Type B pancreatic cell (in vitro differentiated cells): ENCODE data around the gene SNX10. TPM values are rescaled to one million over a fixed set of nuclear protein-coding genes. Genes with fewer than 3 reads are reported as not detected.
A peak's percentile ranks its signal among the peaks of the same experiment; 100 is the strongest.

ENCODE experiments used
- DNase-seq: peaks from one replicate; pipeline ENCODE4 v3.0.0; 2021; ENCODE audit warnings: mixed read lengths; ENCODE audit not compliant: unreplicated experiment; ENCODE audit errors: extremely low spot score
- H3K27ac Mint-ChIP-seq: 2 replicates; pipeline ENCODE4 v1.8.0; 2021; ENCODE audit warnings: mild to moderate bottlenecking, mixed read lengths
- H3K27me3 Mint-ChIP-seq: 2 replicates; pipeline ENCODE4 v1.8.0; 2021; ENCODE audit warnings: mixed read lengths
- H3K36me3 Mint-ChIP-seq: 2 replicates; pipeline ENCODE4 v1.8.0; 2021; ENCODE audit warnings: mixed read lengths
- H3K4me1 Mint-ChIP-seq: one replicate; pipeline ENCODE4 v1.8.0; 2021; ENCODE audit warnings: mixed read lengths; ENCODE audit not compliant: unreplicated experiment
- H3K4me3 Mint-ChIP-seq: 2 replicates; pipeline ENCODE4 v1.8.0; 2021; ENCODE audit warnings: mild to moderate bottlenecking, mixed read lengths
- H3K9me3 Mint-ChIP-seq: 2 replicates; pipeline ENCODE4 v1.8.0; 2021; ENCODE audit warnings: mixed read lengths
- total RNA-seq: library from RNA; stranded (reverse); gene quantifications from 2 replicates; pipeline ENCODE4 v1.2.1, GENCODE V29; 2021; ENCODE audit warnings: low replicate concordance
- TF ChIP-seq, protein P1 (sequence below): fragments of 200-600 bp; sonication (generic); conservative IDR thresholded peaks from 2 replicates; pipeline ENCODE4 v1.5.0; 2021; ENCODE audit warnings: antibody characterized with exemption, mild to moderate bottlenecking

Gene SNX10
- total RNA-seq, 1 donor from 2014 or later = 2.8 TPM

GRCh38 chr7:26348234-26348851, 56.7 kb downstream of the SNX10 start:
- no peaks in the 10 kb centered on the region for H3K27me3 Mint-ChIP-seq
- no peaks in the 10 kb centered on the region for H3K4me1 Mint-ChIP-seq
- no peaks in the 10 kb centered on the region for H3K36me3 Mint-ChIP-seq
- H3K27ac Mint-ChIP-seq = no peak overlapping the region
- no peaks in the 10 kb centered on the region for H3K9me3 Mint-ChIP-seq
- TF ChIP-seq, protein P1, sequence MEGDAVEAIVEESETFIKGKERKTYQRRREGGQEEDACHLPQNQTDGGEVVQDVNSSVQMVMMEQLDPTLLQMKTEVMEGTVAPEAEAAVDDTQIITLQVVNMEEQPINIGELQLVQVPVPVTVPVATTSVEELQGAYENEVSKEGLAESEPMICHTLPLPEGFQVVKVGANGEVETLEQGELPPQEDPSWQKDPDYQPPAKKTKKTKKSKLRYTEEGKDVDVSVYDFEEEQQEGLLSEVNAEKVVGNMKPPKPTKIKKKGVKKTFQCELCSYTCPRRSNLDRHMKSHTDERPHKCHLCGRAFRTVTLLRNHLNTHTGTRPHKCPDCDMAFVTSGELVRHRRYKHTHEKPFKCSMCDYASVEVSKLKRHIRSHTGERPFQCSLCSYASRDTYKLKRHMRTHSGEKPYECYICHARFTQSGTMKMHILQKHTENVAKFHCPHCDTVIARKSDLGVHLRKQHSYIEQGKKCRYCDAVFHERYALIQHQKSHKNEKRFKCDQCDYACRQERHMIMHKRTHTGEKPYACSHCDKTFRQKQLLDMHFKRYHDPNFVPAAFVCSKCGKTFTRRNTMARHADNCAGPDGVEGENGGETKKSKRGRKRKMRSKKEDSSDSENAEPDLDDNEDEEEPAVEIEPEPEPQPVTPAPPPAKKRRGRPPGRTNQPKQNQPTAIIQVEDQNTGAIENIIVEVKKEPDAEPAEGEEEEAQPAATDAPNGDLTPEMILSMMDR = no peak
- H3K4me3 Mint-ChIP-seq = no peak overlapping the region
- no peak for DNase-seq

DNA sequence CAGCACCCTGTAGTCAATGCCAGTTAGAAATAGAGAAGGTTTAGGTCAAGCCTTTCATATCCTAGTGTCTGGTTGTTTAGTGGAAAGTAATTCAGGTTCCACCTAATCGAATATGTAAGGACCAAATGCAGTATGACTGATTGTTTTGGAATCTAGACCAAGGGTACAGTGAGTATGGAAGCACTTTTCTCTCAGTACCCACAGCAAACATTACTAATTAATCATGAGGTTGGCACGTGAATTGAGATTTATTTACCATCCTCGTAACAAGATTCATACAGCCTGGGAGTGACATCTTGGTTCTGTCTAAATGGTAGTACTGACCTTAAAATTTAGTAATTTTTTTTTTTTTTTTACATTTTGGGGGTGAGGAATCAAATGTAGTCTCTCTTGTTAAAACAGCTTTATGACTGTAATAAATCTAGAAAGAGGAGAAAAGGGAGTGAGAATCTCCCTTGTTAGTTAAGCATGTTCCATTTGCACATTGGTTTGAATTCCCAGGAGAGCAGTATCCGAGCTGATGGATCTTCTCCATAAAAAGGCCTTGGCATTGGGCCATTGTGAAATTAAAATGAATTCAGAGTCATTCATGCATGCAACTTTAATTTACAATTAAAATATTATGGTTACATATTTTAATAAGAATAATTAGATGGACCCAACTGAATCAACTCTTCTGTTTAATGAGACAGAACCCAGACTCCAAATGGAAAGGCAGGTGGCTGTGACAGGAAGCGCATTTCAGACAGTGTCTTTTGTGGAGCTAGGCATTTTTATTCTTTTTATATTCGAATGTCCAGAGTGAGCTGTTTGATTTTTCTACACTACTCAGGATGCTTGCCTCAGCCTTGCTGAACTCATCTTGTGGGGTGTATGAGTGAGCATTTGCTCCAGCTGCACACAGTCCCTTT, 57.6 kb downstream of the SNX10 start:
- no peaks in the 10 kb centered on the region for H3K9me3 Mint-ChIP-seq
- peak overlapping the region; percentile 55 for H3K27ac Mint-ChIP-seq
- no peaks in the 10 kb centered on the region for H3K36me3 Mint-ChIP-seq
- no peaks in the 10 kb centered on the region for H3K27me3 Mint-ChIP-seq
- TF ChIP-seq, protein P1 = no peak
- H3K4me3 Mint-ChIP-seq = no peak overlapping the region
- no peaks in the 10 kb centered on the region for H3K4me1 Mint-ChIP-seq
- no peak for DNase-seq

DNA sequence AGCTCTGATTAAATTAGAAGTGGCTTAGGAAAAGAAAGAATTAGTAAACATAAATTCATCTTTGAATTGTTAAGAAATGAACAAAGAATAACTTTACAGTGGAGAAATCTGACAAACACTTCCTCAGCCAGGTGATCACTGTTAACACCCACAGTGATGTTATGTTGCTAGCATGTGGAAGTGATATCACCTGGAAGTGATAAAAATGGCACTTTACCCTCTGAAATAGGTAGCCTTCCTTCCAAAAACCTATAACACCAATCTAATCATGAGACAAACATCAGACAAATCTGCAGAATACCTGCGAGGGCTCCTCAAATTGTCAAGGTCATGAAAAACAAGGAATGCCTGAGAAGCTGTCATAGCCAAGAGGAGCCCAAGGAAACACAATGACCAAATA, 59.5 kb downstream of the SNX10 start:
- no peak overlapping the region for H3K4me3 Mint-ChIP-seq
- DNase-seq = no peak
- no peaks in the 10 kb centered on the region for H3K4me1 Mint-ChIP-seq
- no peaks in the 10 kb centered on the region for H3K9me3 Mint-ChIP-seq
- TF ChIP-seq, protein P1 = no peak
- no peak overlapping the region for H3K27ac Mint-ChIP-seq
- H3K36me3 Mint-ChIP-seq = no peaks in the 10 kb centered on the region
- no peaks in the 10 kb centered on the region for H3K27me3 Mint-ChIP-seq

- Mint-ChIP-seq H3K4me1 (no peaks in the 10 kb centered on the region), H3K4me3 (no peak overlapping the region), H3K27me3 (no peaks in the 10 kb centered on the region), H3K27ac (no peak overlapping the region), H3K9me3 (no peaks in the 10 kb centered on the region), H3K36me3 (no peaks in the 10 kb centered on the region)
- no peak for DNase-seq
- TF ChIP-seq, protein P1 = no peak
These were observed 64.6 kb downstream of the SNX10 start for GRCh38 chr7:26356229-26356628.

DNA sequence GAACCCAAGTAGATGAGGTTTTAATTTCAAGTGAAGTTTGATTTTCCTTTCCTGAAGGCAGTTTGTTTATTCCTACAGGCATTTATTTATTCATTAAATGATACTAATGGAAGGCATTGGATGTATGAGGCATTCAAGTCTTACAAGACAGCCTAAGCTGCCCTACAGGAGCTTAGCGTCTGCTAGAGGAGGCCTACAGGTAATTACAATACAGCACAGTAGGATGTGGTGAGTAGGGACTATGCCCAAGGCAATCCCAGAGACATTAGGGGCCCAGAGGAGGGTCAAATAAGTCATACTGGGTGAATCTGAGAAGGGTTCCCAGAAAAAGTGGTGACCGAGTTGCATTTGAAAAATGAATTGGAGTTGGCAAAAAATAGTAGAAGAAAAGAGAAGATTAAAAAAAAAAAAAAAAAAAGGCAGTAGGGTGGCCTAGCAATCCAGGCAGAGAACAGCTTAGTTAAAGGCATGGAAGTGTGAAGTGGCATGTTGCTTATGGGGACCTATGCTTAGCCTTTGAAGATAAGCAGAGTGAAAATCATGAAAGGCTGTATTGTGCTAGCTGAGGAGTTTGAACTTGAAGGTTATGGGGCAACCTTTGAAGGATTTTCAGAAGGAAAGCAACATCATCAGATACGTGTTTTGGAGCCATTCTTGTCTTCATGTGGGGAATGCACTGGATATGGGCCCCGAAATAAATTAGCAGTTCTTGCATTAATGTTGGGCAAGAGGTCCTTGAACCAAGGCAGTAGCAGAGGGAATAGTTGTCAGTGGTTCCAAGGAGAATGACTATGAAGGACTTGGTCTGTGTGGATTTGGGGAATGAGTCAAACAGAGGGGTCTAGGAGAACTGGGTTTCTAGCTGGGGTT, 65.5 kb downstream of the SNX10 start:
- H3K9me3 Mint-ChIP-seq = no peaks in the 10 kb centered on the region
- DNase-seq = no peak
- no peak overlapping the region for H3K27ac Mint-ChIP-seq
- H3K4me1 Mint-ChIP-seq = no peaks in the 10 kb centered on the region
- H3K27me3 Mint-ChIP-seq = no peaks in the 10 kb centered on the region
- no peaks in the 10 kb centered on the region for H3K36me3 Mint-ChIP-seq
- no peak overlapping the region for H3K4me3 Mint-ChIP-seq
- TF ChIP-seq, protein P1 = no peak
